Neural cell (in vitro differentiated cells): Measurements from ENCODE around the gene KIRREL3.

Source experiments
- CTCF ChIP-seq: fragments of 450-650 bp; IDR thresholded peaks from 2 replicates; pipeline ENCODE4 v1.5.1; 2014; ENCODE audit warnings: antibody characterized with exemption, mild to moderate bottlenecking, moderate library complexity; ENCODE audit not compliant: poor library complexity, severe bottlenecking
- EP300 ChIP-seq: fragments of 450-650 bp; conservative IDR thresholded peaks from 2 replicates; pipeline ENCODE4 v1.6.1; 2014; ENCODE audit warnings: antibody characterized with exemption, mild to moderate bottlenecking, moderate library complexity; ENCODE audit not compliant: poor library complexity, severe bottlenecking
- EZH2 ChIP-seq: fragments of 200-600, 300-800 bp; shearing (Covaris generic), sonication (generic); IDR thresholded peaks from 2 replicates; pipeline ENCODE4 v1.6.1; 2014; ENCODE audit warnings: antibody characterized with exemption, low read length, borderline replicate concordance, mild to moderate bottlenecking; ENCODE audit not compliant: insufficient read depth, poor library complexity, severe bottlenecking
- POLR2AphosphoS5 ChIP-seq: IDR thresholded peaks from 2 replicates; pipeline ENCODE4 v1.6.1; 2012
- RAD21 ChIP-seq: fragments of 450-650 bp; conservative IDR thresholded peaks from 2 replicates; pipeline ENCODE4 v1.6.1; 2014; ENCODE audit warnings: antibody characterized with exemption, mild to moderate bottlenecking, moderate library complexity
- REST ChIP-seq: IDR thresholded peaks from 2 replicates; pipeline ENCODE4 v1.6.1; 2012; ENCODE audit warnings: borderline replicate concordance
- SMC3 ChIP-seq: fragments of 450-650 bp; conservative IDR thresholded peaks from 2 replicates; pipeline ENCODE4 v1.6.1; 2014; ENCODE audit warnings: antibody characterized with exemption, mild to moderate bottlenecking, moderate library complexity; ENCODE audit not compliant: poor library complexity

DNA sequence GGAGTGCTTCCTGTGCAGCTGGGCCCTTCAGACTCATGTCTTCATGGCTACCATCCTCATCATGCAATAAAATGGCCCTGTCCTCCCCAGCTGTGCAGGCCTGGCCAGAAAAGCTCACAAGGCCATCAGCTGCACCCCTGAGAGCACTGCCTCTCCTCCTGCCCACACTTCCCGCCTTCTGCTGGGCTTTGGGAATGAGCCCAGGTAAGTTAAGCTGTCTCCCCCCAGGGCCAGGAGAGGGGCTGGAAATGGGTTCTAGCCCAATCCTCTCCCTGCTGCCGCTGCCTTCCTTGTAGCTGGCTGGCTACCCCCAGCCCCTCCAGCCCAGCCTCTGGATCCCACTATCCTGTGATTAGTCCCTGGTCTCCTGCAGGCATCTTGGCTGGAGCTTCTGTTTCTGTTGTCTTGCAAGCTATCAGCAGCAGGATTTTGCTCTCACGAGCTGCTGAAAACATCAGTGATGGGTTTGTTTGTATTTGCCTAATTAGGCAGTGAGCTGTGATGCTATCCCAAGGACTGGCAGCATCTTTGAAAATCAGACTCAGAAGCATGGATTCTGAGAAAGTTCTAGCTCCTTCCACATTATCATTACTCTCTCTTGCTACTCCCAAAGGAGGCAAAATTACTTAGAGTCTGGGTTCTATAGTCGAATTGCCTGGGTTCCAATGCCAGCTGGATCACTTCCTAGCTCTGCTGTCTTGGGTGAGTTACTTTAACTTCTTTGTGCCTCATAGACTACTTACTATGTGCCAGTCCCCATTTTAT lies 476.9 kb downstream of the KIRREL3 start:
- no peak for TF ChIP-seq SMC3
- no peak for TF ChIP-seq CTCF
- TF ChIP-seq POLR2AphosphoS5, result no peak
- no peak for TF ChIP-seq EP300
- no peak for TF ChIP-seq EZH2
- no peak for TF ChIP-seq REST
- no peak for TF ChIP-seq RAD21
